Measurements from ENCODE around the gene ACTN3. TPM values are rescaled to one million over a fixed set of nuclear protein-coding genes. Genes with fewer than 3 reads are reported as not detected.

The ACTN3 gene
- polyA plus RNA-seq, 4 donors: 0.01 to 0.19 TPM; not detected in 2

GRCh38 chr11:66524304-66525040 lies 22.2 kb upstream of the ACTN3 start:
- FAIRE-seq (no peak), DNase-seq (no peak)
- H3K9me3 ChIP-seq (ENCODE audit: control insufficient read depth in 2 of 2, insufficient read depth in 1 of 2, low read depth in 1 of 2, low read length in 1 of 2): no peaks in the 10 kb centered on the region
- 91 to 96% (median 94%) methylated on average over 10 of the region's 10 CpGs for WGBS, 3 donors
- no peaks in the 10 kb centered on the region for H3K4me1 ChIP-seq (ENCODE audit: control insufficient read depth in 3 of 3, insufficient read depth in 2 of 3, low read depth in 1 of 3, low read length in 2 of 3)
- no peaks in the 10 kb centered on the region for H3K27me3 ChIP-seq (ENCODE audit: control insufficient read depth in 3 of 3, insufficient read depth in 3 of 3, low read length in 3 of 3)
- H3K27ac ChIP-seq (ENCODE audit: low read depth in 1 of 3, low read length in 2 of 3): no peak overlapping the region
- H3K36me3 ChIP-seq (ENCODE audit: control insufficient read depth in 3 of 3, insufficient read depth in 2 of 3, low read depth in 1 of 3, low read length in 3 of 3): peaks cover 2 to 62% (median 6%) of the 10 kb centered on the region in 3 donors
- no peak overlapping the region for H3K4me3 ChIP-seq (ENCODE audit: low read depth in 1 of 3, low read length in 3 of 3)

DNA sequence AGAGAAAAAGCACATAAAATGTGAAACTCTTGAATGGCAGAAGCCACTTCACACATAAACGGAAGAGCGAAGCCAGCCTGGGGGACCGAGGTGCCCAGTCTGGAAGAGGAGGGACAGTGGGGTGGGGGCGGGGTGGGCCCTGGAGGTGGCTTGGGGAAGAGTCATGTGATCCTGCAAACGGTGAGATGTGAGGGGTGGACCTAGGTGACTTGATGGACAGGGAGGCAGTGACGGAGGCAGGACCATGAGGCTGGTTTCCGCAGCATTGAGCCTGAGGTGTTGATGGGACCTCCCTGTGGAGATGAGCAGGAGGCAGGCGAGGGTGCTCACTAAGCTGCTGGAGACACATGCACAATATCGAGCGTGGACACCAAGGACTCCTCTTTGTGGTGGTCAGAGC lies 17.6 kb upstream of the ACTN3 start:
- DNase-seq (no peak), FAIRE-seq (no peak)
- H3K27me3 ChIP-seq (ENCODE audit: control insufficient read depth in 3 of 3, insufficient read depth in 3 of 3, low read length in 3 of 3): no peaks in the 10 kb centered on the region
- H3K4me1 ChIP-seq (ENCODE audit: control insufficient read depth in 3 of 3, insufficient read depth in 2 of 3, low read depth in 1 of 3, low read length in 2 of 3): no peaks in the 10 kb centered on the region
- no peak overlapping the region for H3K4me3 ChIP-seq (ENCODE audit: low read depth in 1 of 3, low read length in 3 of 3)
- no peaks in the 10 kb centered on the region for H3K9me3 ChIP-seq (ENCODE audit: control insufficient read depth in 2 of 2, insufficient read depth in 1 of 2, low read depth in 1 of 2, low read length in 1 of 2)
- H3K36me3 ChIP-seq (ENCODE audit: control insufficient read depth in 3 of 3, insufficient read depth in 2 of 3, low read depth in 1 of 3, low read length in 3 of 3): peaks cover 0 to 64% (median 2%) of the 10 kb centered on the region in 3 donors
- 81 to 83% (median 82%) methylated on average over 10 of the region's 10 CpGs for WGBS, 3 donors
- no peak overlapping the region for H3K27ac ChIP-seq (ENCODE audit: low read depth in 1 of 3, low read length in 2 of 3)

- DNase-seq: no peak
- Histone ChIP-seq H3K27ac (ENCODE audit: low read depth in 1 of 3, low read length in 2 of 3) (no peak overlapping the region), H3K4me3 (ENCODE audit: low read depth in 1 of 3, low read length in 3 of 3) (no peak overlapping the region), H3K4me1 (ENCODE audit: control insufficient read depth in 3 of 3, insufficient read depth in 2 of 3, low read depth in 1 of 3, low read length in 2 of 3) (no peaks in the 10 kb centered on the region), H3K36me3 (ENCODE audit: control insufficient read depth in 3 of 3, insufficient read depth in 2 of 3, low read depth in 1 of 3, low read length in 3 of 3) (peaks cover 0 to 62% (median 2%) of the 10 kb centered on the region in 3 donors), H3K9me3 (ENCODE audit: control insufficient read depth in 2 of 2, insufficient read depth in 1 of 2, low read depth in 1 of 2, low read length in 1 of 2) (no peaks in the 10 kb centered on the region), H3K27me3 (ENCODE audit: control insufficient read depth in 3 of 3, insufficient read depth in 3 of 3, low read length in 3 of 3) (no peaks in the 10 kb centered on the region)
- WGBS, 3 donors: 80 to 92% (median 86%) methylated on average over 13 of the region's 13 CpGs
- FAIRE-seq: no peak
Observed at GRCh38 chr11:66529655-66530054, 17.0 kb upstream of the ACTN3 start.

DNA sequence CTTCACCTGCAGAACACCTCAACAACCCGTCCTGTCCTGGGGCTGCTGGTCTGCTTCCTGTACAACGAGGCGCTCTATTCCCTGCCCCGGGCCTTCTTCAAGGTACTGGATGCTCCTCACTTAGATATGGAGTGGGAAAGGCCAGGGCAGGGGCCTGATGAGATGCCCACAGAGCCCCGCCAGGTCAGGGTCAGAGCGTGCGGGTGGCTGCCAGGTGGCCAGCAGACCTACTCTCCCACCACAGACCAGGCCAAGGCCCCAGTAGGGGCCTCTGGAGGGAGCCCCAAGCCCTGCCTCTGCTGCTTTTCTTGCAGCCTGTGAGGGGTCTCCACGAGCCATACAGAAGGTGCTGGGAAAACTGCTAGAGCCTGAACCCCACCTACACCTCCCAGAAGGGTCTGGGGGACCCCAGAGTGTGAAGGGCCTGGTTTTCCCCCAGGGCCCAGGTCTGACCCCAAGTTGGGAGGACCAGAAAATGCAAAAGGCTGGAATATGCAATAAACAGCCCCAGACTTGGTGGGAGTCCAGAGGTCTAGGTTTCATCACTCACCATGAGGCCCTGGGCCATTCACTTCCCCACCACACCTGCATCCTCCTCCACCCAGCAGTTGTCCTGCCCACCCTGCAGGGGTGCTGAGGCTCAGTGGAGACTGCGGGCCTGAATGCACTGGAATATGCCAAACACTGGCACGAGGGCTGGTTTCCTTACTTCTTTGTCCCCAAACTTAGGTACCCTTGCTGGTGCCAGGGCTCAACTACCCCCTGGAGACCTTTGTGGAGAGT lies 15.6 kb upstream of the ACTN3 start:
- WGBS, 3 donors: 82 to 95% (median 86%) methylated on average over 10 of the region's 10 CpGs
- H3K4me1 ChIP-seq (ENCODE audit: control insufficient read depth in 3 of 3, insufficient read depth in 2 of 3, low read depth in 1 of 3, low read length in 2 of 3): no peaks in the 10 kb centered on the region
- no peak overlapping the region for H3K27ac ChIP-seq (ENCODE audit: low read depth in 1 of 3, low read length in 2 of 3)
- no peaks in the 10 kb centered on the region for H3K9me3 ChIP-seq (ENCODE audit: control insufficient read depth in 2 of 2, insufficient read depth in 1 of 2, low read depth in 1 of 2, low read length in 1 of 2)
- no peaks in the 10 kb centered on the region for H3K27me3 ChIP-seq (ENCODE audit: control insufficient read depth in 3 of 3, insufficient read depth in 3 of 3, low read length in 3 of 3)
- DNase-seq: no peak
- H3K4me3 ChIP-seq (ENCODE audit: low read depth in 1 of 3, low read length in 3 of 3): no peak overlapping the region
- H3K36me3 ChIP-seq (ENCODE audit: control insufficient read depth in 3 of 3, insufficient read depth in 2 of 3, low read depth in 1 of 3, low read length in 3 of 3): peaks cover 0 to 69% (median 2%) of the 10 kb centered on the region in 3 donors
- no peak for FAIRE-seq

- FAIRE-seq (no peak), DNase-seq (no peak)
- H3K4me1 ChIP-seq (ENCODE audit: control insufficient read depth in 3 of 3, insufficient read depth in 2 of 3, low read depth in 1 of 3, low read length in 2 of 3): no peaks in the 10 kb centered on the region
- no peaks in the 10 kb centered on the region for H3K9me3 ChIP-seq (ENCODE audit: control insufficient read depth in 2 of 2, insufficient read depth in 1 of 2, low read depth in 1 of 2, low read length in 1 of 2)
- peaks cover 0 to 69% (median 2%) of the 10 kb centered on the region in 3 donors for H3K36me3 ChIP-seq (ENCODE audit: control insufficient read depth in 3 of 3, insufficient read depth in 2 of 3, low read depth in 1 of 3, low read length in 3 of 3)
- no peak overlapping the region for H3K4me3 ChIP-seq (ENCODE audit: low read depth in 1 of 3, low read length in 3 of 3)
- no peaks in the 10 kb centered on the region for H3K27me3 ChIP-seq (ENCODE audit: control insufficient read depth in 3 of 3, insufficient read depth in 3 of 3, low read length in 3 of 3)
- 92 to 95% (median 93%) methylated on average over 11 of the region's 11 CpGs for WGBS, 3 donors
- H3K27ac ChIP-seq (ENCODE audit: low read depth in 1 of 3, low read length in 2 of 3): no peak overlapping the region
Observed at GRCh38 chr11:66531841-66532240, 14.9 kb upstream of the ACTN3 start.

GRCh38 chr11:66532784-66533183 lies 13.9 kb upstream of the ACTN3 start:
- 79 to 82% (median 82%) methylated on average over 6 of the region's 6 CpGs for WGBS, 3 donors
- Histone ChIP-seq H3K36me3 (ENCODE audit: control insufficient read depth in 3 of 3, insufficient read depth in 2 of 3, low read depth in 1 of 3, low read length in 3 of 3) (peaks cover 0 to 67% (median 4%) of the 10 kb centered on the region in 3 donors), H3K27ac (ENCODE audit: low read depth in 1 of 3, low read length in 2 of 3) (no peak overlapping the region), H3K9me3 (ENCODE audit: control insufficient read depth in 2 of 2, insufficient read depth in 1 of 2, low read depth in 1 of 2, low read length in 1 of 2) (no peaks in the 10 kb centered on the region), H3K4me1 (ENCODE audit: control insufficient read depth in 3 of 3, insufficient read depth in 2 of 3, low read depth in 1 of 3, low read length in 2 of 3) (no peaks in the 10 kb centered on the region), H3K4me3 (ENCODE audit: low read depth in 1 of 3, low read length in 3 of 3) (no peak overlapping the region), H3K27me3 (ENCODE audit: control insufficient read depth in 3 of 3, insufficient read depth in 3 of 3, low read length in 3 of 3) (no peaks in the 10 kb centered on the region)
- FAIRE-seq (no peak), DNase-seq (no peak)

- 86 to 92% (median 90%) methylated on average over 13 to 16 of the region's 16 CpGs for WGBS, 3 donors
- no peak for FAIRE-seq
- peaks cover 2 to 60% (median 3%) of the 10 kb centered on the region in 3 donors for H3K36me3 ChIP-seq (ENCODE audit: control insufficient read depth in 3 of 3, insufficient read depth in 2 of 3, low read depth in 1 of 3, low read length in 3 of 3)
- no peaks in the 10 kb centered on the region for H3K4me1 ChIP-seq (ENCODE audit: control insufficient read depth in 3 of 3, insufficient read depth in 2 of 3, low read depth in 1 of 3, low read length in 2 of 3)
- H3K27ac ChIP-seq (ENCODE audit: low read depth in 1 of 3, low read length in 2 of 3): no peak overlapping the region
- no peak for DNase-seq
- no peaks in the 10 kb centered on the region for H3K27me3 ChIP-seq (ENCODE audit: control insufficient read depth in 3 of 3, insufficient read depth in 3 of 3, low read length in 3 of 3)
- H3K4me3 ChIP-seq (ENCODE audit: low read depth in 1 of 3, low read length in 3 of 3): no peak overlapping the region
- H3K9me3 ChIP-seq (ENCODE audit: control insufficient read depth in 2 of 2, insufficient read depth in 1 of 2, low read depth in 1 of 2, low read length in 1 of 2): no peaks in the 10 kb centered on the region
Observed at GRCh38 chr11:66539170-66539869, 7.4 kb upstream of the ACTN3 start.

GRCh38 chr11:66539870-66540213 lies 6.9 kb upstream of the ACTN3 start:
- DNase-seq (no peak), FAIRE-seq (no peak)
- H3K9me3 ChIP-seq (ENCODE audit: control insufficient read depth in 2 of 2, insufficient read depth in 1 of 2, low read depth in 1 of 2, low read length in 1 of 2): no peaks in the 10 kb centered on the region
- WGBS, 3 donors: 89 to 94% (median 92%) methylated on average over 10 of the region's 10 CpGs
- H3K36me3 ChIP-seq (ENCODE audit: control insufficient read depth in 3 of 3, insufficient read depth in 2 of 3, low read depth in 1 of 3, low read length in 3 of 3): peaks cover 2 to 59% (median 3%) of the 10 kb centered on the region in 3 donors
- no peaks in the 10 kb centered on the region for H3K4me1 ChIP-seq (ENCODE audit: control insufficient read depth in 3 of 3, insufficient read depth in 2 of 3, low read depth in 1 of 3, low read length in 2 of 3)
- no peaks in the 10 kb centered on the region for H3K27me3 ChIP-seq (ENCODE audit: control insufficient read depth in 3 of 3, insufficient read depth in 3 of 3, low read length in 3 of 3)
- no peak overlapping the region for H3K4me3 ChIP-seq (ENCODE audit: low read depth in 1 of 3, low read length in 3 of 3)
- H3K27ac ChIP-seq (ENCODE audit: low read depth in 1 of 3, low read length in 2 of 3): no peak overlapping the region

Measured in small intestine (tissue), 7 donors.